HuH-7 (cell line): Measurements from ENCODE around the gene MGME1.

Experiments
- DNase-seq: peaks from one replicate; pipeline ENCODE4 v3.0.0; 2011; ENCODE audit warnings: low spot score

Gene MGME1

DNA sequence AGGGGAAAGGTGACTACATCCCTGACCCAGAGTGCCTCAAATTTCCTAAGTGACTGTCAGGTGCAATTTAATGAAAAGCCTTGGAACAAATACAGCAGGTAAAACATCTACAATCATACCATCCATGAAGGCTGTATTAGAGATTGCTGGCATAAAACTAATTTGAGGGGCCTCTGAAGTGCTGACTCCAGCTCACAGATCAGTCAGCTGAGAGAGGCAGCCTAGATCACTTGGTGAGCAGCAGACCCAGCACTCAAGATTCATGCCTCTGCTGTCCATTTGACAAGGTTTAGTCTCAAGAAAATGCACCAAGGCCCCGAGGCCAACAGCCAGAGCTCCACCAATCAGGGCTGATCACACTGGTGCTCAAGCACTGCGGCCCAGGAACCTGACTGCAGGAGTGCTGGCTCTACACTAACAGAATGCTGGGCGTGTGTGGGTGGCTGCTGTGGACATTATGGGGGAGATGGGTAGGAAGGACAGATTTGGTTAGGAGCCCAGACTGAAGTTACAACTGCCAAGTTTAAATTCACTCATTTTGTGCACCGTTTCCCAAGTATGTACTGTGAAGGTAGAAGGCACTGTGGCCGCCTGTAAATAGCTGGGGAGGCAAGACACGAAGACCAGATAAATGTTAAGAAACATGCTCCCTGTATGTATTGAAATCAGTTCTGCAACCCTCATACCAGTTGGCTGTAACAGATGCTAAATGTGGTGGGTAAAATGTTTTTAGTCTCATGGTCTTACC, 28.4 kb upstream of the MGME1 start:
- no peak for DNase-seq

DNA sequence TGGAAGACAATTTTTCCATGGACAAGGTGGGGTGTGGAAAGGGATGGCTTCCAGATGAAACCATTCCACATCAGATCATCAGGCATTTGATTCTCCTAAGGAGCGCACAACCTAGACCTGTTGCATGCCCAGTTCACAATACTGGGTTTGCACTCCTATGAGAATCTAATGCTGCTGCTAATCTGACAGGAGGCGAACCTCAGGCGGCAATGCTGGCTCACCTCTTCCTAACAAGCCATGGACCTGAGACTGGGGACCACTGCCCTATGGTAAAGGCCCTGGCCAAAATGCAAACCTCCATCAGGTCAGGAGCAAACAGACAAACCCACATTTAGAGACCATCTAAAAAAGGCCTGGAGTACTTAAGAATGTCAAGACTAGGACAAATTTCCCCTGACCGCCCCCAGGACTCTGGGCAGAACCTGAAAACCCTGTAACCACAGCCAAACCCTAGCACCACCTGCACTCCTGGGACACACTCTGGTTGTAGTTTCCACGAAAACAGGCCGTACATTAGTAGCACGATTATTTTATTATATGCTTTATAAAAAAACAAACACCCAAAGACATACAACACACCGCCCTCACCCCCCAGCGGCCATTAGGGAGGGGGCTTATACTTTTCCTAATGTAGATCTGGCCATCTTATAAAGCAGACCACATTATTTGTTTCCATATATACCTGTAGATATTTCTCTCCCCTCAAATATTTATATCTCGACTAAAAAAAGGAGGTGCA, 27.6 kb upstream of the MGME1 start:
- DNase-seq, result no peak

DNA sequence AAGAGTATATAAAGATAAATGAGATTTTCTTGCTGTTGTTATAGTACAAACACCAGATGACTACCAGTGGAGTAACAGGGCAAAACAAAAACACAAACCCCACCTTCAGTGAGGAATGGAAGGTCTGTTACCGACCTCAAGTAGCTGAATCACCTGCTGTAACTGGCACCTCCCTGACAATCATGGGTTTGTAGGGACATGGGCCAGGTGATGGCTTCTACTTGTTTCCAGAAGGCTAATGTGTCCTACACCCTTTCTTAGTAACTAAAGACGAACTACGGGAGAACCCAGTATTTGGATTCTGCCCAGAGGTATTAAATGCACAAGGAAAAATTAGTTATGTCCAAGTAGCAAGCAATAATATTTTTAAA, 27.0 kb upstream of the MGME1 start:
- no peak for DNase-seq

DNA sequence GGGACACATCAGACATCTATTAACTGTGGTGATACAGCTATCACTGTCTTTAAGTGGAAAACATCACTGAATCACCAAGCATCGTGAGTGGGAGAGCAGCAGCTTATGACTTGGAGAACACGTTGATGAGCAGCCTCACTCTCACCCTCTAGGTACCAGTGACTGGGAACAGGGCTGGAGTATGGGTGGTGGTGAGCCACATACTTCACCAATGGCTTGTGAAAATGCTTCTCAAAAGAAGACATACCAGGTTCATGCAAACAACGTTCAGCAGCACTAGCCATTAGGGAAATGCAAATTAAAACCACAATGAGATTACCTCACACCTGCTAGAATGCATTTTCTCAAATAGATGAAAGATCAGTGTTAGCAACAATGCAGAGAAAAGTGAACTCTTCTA, 25.5 kb upstream of the MGME1 start:
- DNase-seq, result no peak

DNA sequence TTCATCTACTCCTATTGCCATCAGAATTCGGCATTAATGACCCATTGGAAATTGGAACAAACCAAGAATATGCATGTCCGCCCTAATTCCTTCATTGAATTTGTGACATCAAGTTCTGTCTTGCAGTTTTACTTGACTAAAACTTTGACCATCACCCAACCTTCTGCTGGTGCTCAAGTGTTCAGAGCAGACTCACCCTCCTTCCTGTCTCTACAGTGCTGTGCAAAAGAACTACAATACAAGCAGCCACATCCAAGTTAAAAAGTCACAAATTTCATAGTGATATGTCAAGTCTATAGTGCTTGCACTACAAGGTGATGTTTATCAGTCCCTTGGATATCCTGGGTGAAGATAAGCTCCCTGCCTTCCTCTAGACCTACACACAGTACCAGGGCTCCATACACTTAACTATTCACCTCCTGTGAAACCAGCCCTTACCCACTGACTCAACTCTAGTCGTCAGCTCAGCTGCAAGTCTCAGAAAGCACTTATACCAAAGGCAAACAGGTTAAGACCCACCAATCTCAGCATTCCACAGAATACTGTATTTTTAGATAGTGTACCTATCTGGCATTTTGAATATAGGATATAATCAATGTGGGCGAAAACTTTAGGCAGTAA, 23.9 kb upstream of the MGME1 start:
- no peak for DNase-seq

DNA sequence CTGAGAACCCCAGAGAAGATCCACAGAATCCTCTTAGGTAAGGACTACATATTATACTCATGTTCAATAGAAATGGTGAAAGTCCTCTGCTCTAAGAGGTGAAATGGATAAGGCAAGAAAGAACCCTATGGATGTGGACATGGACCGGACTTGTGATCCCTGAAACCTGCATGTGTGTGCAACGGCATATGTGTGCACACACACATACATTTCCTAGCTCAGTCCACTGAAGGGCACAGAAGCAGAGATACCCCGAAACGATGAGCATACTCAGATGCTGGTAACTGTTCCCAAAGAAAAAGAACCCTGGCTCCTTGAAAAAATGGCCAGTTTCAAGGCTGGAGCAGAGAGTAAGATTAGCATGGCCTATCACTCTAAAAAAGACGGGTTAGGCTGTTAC, 22.8 kb upstream of the MGME1 start:
- no peak for DNase-seq

DNA sequence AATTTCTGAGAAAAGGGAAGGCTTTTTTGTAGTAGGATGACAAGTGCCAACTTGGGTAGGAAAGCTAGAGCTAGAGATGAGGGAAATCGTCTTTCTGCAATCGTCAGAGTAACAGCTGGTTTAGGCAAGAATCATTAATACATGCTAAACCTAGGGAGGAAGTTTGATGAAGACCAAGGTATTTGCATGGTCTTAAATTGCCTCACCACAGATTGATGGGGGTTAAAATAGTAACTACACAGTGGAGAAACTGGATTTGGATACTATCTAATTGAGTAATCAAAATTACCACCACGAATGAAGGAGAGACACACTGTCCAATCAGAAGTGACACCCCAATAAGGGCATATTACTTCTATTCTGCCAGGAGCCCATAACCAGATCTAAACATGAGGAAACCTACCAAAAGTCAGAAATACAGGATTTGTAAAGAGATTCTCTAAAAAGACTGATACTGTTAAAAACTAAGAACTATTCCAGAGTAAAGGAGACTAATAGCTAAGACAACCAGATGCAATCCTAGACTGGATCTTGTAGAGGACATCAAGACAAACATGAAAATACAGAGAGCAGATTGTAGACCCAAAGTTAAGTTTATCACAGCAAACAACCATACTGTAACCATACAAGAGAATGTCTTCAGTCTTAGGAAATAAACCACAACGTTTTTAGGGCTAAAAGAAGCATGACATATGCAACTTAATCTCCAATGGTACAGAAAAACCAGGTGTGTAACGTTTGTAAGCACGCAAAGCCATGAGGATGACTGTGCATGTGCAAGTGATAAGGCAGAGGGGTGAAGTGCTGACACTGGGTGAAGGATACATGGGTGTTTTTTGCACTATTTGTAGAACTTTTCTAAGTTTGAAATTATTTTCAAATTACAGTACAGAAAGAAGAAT, 22.0 kb upstream of the MGME1 start:
- no peak for DNase-seq

DNA sequence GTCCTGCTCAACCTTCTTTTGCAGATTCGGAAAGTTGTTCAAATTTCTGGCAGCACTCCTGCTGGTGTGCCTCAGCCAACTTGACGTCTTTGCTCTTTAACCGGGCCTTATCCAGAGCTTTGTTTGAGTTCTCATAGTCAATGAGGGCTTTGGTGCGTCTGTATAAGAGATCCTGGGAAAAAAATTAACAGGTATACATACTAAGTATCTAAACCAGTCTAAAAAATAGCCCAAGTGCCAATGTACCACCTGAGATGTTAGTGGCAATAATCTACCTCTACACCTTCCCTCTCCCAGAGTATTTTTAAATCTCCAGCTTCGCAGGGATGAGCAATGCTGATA, 21.4 kb upstream of the MGME1 start:
- no peak for DNase-seq

DNA sequence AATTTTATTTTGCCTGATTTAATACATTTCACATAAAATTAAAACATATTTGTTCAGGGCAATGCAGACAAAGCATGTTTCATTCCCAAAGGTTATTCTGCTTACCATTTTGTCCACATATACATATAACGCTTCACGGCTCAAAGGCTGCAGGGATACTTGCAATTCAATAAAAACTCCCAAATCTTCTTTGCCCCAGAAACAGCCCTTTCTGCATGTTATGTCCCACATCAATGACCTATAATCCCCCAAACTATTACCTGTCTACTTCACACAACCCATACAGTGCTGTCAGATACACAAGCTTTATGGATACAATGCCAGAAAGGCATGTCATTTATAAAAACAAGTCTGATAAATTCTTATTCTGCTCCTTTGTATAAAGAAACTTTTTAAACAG, 20.4 kb upstream of the MGME1 start:
- no peak for DNase-seq

DNA sequence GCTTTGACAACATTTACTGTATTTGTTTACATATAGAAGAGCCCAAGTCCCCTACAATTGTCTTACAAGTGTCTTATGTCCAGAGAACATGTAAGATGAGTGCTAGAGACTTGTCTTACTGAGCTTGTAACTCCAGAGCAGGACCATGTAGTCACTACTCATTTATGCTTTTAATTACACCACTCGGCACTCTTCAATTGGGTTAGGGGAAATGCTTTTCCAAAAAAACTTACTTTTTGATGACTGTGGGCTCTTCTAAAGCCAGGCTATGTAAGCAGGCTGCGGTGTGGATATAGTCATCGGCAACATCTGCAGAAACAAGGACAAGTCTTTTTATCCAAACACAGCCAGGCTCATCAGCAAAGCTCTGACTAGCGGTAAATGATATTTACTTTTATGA, 18.9 kb upstream of the MGME1 start:
- DNase-seq, result no peak

DNA sequence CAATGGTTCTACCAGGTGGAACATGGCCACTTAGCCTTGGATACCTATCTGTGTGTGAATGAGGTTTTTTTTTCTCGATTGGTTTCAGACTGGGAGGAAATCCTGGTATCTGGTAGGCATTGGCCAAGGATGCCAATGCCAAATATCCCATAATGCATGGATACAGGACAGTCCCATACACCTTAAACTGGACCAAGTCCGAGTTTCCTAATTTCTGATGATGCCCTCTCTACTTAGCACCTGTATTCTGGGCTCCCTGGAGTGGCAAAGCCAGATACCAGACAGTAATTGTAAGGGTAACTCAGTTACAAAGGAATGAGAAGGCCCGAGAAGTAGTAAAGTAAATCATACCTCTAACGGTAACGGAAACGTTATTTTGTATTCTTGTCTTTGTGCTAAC, 18.1 kb upstream of the MGME1 start:
- no peak for DNase-seq

DNA sequence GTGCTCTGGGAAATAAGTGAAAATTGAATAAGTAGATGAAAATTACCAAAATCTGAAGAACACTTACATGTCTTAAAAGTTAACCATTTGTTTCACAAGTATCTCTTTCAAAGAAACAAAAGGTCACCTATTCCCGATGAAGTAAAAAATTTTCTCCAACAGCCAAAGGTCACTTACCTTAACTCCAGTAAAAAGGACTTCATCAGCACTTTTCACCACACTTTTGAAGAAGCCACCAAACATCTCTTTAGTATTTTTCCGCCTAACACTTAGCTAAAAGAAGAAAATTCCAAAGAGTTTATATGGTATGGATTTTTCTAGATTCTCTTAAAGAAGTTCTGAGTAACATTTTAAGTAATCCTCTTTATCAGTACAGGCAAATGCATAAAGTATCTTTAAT, 17.5 kb upstream of the MGME1 start:
- no peak for DNase-seq

DNA sequence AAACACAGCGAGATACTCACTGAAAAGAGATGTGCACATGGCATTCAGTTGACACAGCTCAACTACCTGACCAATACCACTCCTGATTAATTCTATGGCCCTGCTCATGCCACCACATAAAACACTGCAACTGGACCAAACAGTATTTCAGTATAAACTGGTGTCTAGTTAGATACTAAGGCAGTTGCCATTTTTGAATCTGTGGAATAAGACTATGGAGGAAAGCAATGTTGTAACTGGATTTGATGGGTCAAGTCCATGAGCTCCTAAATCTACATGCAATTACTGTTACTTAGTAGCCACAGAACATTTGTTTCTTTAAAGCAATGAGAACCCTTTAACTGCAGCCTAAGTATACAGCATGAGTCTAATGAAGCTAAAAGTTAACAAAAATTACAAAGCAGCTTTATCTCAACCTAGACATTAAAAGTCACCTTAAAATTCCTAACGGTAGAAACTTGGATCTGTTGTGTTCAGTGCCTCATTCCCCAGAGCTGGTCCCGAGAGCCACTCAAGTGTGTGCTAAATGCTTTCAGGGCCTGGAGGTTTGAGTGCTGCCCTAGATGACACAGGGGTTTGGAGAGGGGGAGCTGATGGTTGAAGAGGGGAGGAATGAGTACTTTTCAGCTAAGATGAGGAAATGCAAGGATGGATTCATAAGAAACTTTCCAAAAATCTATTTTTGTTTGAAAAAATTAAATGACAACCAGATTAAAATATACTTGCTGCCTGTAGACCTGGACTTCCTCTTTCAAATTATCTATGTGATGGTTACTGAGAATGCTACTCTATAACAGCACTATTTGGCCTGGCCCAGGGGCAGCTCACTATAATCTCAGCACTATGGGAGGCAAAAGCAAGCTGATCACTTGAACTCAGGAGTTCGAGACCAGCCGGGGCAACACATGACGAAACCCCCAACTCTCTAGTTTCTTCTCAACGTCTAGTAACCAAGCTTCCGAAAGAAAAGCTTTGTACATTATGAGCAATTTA, 15.8 kb upstream of the MGME1 start:
- no peak for DNase-seq

DNA sequence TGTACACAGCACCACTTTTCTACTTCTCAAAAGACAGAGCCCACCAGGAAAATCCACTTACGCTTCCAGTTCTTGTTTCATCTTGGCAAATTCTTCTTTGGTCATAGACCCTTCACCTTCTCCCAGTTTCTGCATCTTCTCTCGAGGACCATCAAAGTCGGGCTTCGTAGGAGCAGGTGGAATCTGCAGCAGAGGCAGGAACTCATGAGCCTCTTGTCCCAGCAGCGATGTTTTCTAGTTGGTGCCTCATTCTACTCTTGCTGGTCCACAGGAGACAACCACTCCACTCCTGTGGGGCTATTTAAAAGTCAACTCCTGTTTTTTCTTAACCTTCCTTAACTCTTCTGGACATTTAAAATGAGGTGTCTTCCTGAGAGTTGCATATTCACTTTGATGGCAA, 14.9 kb upstream of the MGME1 start:
- no peak for DNase-seq

DNA sequence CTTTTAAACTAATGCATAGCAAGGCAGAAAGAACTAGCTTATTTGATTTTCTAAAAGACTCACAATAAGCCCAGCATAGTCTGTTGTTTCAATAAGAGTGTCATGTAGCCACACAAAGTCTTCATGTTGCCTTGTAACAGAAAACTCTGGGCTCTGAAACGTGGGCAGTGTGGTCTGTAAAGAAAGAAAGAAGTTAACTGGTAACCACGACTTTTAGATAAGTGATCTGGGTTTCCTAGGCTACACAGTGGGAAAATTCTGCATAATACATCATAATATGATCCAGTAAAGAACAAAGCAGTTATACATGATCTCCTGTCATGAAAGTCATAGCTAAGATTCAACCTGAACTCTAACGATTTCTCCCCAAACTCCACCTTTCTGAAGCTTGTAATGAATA, 13.5 kb upstream of the MGME1 start:
- no peak for DNase-seq

DNA sequence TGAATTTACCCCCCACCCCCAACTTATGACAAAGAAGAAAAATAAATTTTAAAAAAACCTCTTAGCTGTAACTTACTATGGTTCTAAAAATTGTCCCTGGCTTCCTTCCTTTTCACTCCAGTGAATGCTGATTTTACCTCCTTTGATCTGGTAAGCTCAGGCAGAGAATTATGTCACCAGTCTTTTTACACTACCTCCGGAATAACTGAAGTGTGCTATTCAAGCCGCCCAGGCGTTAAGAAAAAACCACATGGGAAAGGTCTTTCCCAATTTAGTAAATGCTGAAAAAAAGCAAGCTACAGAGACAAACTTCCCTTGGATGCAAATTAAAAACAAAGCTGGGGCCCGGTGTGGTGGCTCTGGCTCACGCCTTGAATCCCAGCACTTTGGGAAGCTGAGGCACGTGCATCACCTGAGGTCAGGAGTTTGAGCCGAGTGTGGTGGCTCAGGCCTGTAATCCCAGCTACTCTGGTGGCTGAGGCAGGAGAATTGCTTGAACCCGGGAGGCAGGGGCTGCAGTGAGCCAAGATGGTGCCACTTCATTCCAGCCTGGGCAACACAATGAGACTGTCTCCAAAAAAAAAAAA, 12.6 kb upstream of the MGME1 start:
- no peak for DNase-seq

DNA sequence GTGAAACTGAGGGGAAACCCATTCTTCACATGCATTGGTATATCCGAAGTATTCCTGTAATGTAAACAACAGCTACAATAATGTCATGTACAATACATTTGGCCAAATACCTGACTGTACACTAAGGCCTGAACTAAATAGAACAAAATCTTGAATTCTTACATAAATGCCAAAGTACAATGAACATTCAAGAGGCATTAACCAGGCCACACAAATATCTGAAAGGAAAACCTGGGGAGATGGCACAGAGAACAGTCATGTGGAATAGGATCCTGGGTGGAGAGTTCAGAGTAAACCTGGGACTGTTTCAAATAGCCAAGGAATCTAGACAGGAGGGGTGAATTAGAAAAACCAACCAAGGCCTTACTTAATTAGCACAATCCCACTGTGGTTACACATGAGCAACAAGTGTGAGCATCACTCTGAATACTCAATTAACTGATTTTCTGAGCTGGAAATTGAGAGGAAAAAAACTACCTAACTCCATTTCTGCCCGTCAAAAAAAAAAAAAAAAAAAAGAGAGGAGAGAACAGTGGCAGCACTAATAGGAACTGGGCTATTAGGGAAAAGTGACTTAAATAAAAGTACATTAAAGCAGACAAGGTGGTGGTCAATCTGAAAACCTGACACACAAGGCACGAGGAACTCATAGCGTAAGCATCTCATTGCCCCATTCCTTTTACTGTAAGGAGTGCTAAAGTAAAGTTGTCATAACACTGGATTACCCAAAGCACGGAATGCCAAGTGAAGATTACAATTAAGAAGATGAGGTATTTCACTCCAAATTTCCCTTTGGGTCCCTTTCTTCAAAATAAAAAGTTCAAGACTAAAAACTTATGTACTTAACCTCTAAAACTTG, 11.1 kb upstream of the MGME1 start:
- DNase-seq, result no peak

DNA sequence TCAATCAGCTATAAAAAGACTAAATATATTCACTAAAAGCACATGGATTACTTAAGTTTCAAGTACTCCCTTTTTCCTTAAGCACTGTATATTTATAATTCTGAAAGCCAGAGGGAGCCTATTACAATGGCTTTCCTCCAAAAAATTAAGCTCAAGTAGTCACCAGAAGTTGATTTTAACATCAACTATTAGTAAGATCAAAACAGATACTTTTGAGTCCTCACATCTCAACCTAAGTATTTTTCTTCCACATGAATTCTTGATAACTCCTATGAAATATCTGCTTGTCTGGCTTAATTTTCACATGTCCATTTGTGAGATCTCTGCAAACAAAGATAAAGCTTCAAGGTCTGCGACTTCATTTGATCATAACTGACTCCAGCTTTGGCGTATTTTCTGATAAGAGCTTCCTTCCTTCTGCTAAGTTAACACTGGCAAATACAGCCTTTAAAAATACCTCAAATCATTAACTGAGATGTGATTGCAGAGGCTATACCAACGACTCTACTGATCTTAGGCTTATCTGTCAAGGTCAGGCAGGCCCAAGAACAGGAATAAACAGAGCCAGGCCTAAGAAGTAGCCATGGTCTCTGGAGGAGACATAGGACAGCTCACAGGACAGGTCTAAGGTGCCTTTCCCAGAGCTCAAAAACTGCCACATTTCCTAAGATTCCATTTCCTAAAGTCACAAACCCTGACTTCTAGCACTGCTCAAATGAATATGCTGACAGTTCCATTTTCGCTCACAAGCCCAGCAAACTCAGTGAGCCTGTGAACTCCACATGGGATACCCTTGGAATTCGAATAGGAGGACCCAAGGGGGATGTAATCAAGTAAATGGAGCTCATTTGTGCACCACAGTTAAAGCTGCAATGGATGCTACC, 10.2 kb upstream of the MGME1 start:
- DNase-seq, result no peak

DNA sequence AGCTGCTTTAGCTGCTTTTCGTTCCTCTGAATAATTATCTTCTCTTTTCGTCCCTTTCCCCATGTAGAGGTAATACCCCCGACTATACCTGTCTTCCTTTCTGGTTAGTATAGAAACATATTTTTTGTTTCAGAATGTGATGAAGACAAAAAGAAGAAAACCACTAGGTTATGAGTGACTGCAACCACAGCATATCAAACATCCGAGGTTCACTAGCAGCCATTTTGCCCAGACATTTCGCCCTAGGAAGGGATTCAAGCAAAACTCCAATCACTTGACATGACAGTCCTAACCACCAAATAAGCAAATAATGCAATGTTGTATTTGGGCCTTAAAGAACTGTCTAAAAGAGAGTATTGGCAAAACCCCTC, 9.6 kb upstream of the MGME1 start:
- DNase-seq, result no peak
